ENCODE measurements around the gene PPP1R1C. TPM values are rescaled to one million over a fixed set of nuclear protein-coding genes. Genes with fewer than 3 reads are reported as not detected.

The PPP1R1C gene
- total RNA-seq, 6 donors from 2014 or later: 2.6 to 13.6 (median 10.9) TPM; not detected in 1

DNA sequence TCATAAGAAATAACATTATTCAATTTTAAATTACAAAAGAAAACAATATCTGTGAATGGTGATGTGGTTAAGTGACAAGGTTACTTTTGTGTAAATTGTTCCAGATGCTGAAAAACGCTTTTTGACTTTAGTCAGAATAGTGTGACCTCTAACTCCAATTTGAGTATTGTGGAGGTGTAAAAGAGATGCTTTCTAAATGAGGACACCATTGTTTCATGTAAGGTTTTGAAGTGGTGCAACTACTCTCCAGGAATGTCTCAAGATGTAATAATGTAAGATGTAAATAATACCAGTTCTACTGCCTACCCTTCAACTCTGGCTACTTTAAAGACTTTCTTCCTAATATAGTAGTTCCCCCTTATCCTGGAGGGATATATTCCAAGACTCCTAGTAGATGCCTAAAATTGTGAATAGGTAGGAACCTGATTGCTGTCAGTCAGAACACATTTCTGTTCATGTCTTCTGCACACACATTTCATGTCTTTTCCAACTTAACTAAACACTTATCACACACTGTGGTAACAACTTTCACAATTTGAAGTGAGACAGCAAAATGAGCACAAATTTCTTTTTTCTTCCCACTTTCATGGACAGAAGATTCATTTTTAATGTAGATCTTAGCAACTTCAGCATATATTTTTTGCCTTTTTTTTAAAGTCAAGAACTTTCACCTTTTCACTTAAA lies 39.1 kb upstream of the PPP1R1C start:
- no peak for ATAC-seq (ENCODE audit: low FRiP score in 2 of 2)

DNA sequence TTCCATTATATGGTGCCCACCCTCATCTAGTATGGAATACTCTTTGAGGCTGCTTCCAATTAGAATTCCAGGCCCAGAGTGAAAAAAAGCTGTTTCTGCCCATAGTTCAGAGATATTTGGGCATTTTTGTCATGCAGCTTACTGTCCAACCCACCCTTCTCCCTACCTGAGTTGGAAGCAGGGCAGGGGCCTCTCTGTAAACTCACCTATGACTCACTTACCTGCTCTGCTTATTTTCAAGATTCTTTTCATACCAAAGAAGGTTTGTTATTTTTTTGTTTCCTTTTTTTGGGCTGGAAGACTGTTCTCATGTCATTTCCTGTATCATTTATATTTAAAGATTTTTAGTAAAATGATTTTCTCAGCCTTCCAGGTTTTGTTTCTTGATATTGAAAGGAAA lies 38.4 kb upstream of the PPP1R1C start:
- H3K27me3 ChIP-seq: no peaks in the 10 kb centered on the region
- DNase-seq (no peak), ATAC-seq (ENCODE audit: low FRiP score in 2 of 2) (no peak)
- H3K27ac ChIP-seq: no peak overlapping the region
- peaks cover 0 to 9% (median 7%) of the 10 kb centered on the region in 4 donors for H3K4me1 ChIP-seq
- H3K4me3 ChIP-seq: no peak overlapping the region
- no peaks in the 10 kb centered on the region for H3K36me3 ChIP-seq
- no peak for TF ChIP-seq POLR2AphosphoS5 (IDR thresholded peaks at IDR 0.05)
- TF ChIP-seq EP300 (IDR thresholded peaks at IDR 0.05): no peak
- no peak for TF ChIP-seq POLR2A (IDR thresholded peaks at IDR 0.05)
- TF ChIP-seq CTCF (IDR thresholded peaks at IDR 0.05): no peak
- no peaks in the 10 kb centered on the region for H3K9me3 ChIP-seq

More for the DNA sequence above, 39.1 kb upstream of the PPP1R1C start:
- peaks cover 0 to 9% (median 7%) of the 10 kb centered on the region in 4 donors for H3K4me1 ChIP-seq
- TF ChIP-seq EP300 (IDR thresholded peaks at IDR 0.05) (no peak), POLR2A (IDR thresholded peaks at IDR 0.05) (no peak), POLR2AphosphoS5 (IDR thresholded peaks at IDR 0.05) (no peak), CTCF (IDR thresholded peaks at IDR 0.05) (no peak)
- H3K27ac ChIP-seq: no peak overlapping the region
- H3K9me3 ChIP-seq: no peaks in the 10 kb centered on the region
- H3K4me3 ChIP-seq: no peak overlapping the region
- no peaks in the 10 kb centered on the region for H3K27me3 ChIP-seq
- 60 to 79% methylated on average over 1 of the region's 1 CpG for WGBS, 2 donors
- no peak for DNase-seq
- H3K36me3 ChIP-seq: no peaks in the 10 kb centered on the region

- no peaks in the 10 kb centered on the region for H3K9me3 ChIP-seq
- H3K27me3 ChIP-seq: no peaks in the 10 kb centered on the region
- H3K36me3 ChIP-seq: no peaks in the 10 kb centered on the region
- TF ChIP-seq POLR2A (IDR thresholded peaks at IDR 0.05): no peak
- no peak for TF ChIP-seq POLR2AphosphoS5 (IDR thresholded peaks at IDR 0.05)
- no peak for TF ChIP-seq CTCF (IDR thresholded peaks at IDR 0.05)
- no peak for TF ChIP-seq EP300 (IDR thresholded peaks at IDR 0.05)
- H3K27ac ChIP-seq: no peak overlapping the region
- WGBS, 2 donors: 83 to 87% methylated on average over 2 of the region's 2 CpGs
- peaks cover 0 to 9% (median 6%) of the 10 kb centered on the region in 4 donors for H3K4me1 ChIP-seq
- DNase-seq: no peak
- H3K4me3 ChIP-seq: no peak overlapping the region
- no peak for ATAC-seq (ENCODE audit: low FRiP score in 2 of 2)
Observed at GRCh38 chr2:181948227-181948626, 37.4 kb upstream of the PPP1R1C start.

- H3K27ac ChIP-seq: no peak overlapping the region
- TF ChIP-seq CTCF (IDR thresholded peaks at IDR 0.05) (no peak), POLR2AphosphoS5 (IDR thresholded peaks at IDR 0.05) (no peak), POLR2A (IDR thresholded peaks at IDR 0.05) (no peak), EP300 (IDR thresholded peaks at IDR 0.05) (no peak)
- H3K27me3 ChIP-seq: no peaks in the 10 kb centered on the region
- ATAC-seq (ENCODE audit: low FRiP score in 2 of 2) (no peak), DNase-seq (no peak)
- H3K4me3 ChIP-seq: no peak overlapping the region
- H3K4me1 ChIP-seq: peaks cover 0 to 8% (median 7%) of the 10 kb centered on the region in 4 donors
- H3K36me3 ChIP-seq: no peaks in the 10 kb centered on the region
- H3K9me3 ChIP-seq: no peaks in the 10 kb centered on the region
Observed at GRCh38 chr2:181949047-181949446, 36.6 kb upstream of the PPP1R1C start.
